ENCODE measurements around the gene NUMA1. TPM values are rescaled to one million over a fixed set of nuclear protein-coding genes. Genes with fewer than 3 reads are reported as not detected.

Gene NUMA1
- total and polyA plus RNA-seq, 9 of the 15 experiments (the other 6 are each of a cell fraction or from before 2014, with no cell fraction given), result 4.1 to 104 (median 51.2) TPM

DNA sequence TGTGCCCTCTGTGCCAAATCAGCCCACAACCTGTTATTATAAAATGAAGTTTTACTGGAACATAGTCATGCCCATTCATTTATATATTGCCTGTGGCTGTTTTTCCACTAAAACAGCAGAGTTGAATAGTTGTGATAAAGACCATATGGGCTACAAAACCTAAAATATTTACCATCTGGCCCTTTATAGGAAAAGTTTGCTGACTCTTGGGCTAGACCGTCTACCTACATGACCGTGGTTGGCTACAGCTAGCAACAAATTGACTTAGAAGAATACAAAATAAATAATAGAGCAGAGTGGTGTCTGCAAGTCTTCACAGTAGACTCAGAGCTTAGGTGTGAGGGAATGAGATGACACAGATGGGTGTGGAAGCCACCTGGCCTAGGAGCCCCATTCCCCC, 92.8 kb downstream of the NUMA1 start (continued):
- TF ChIP-seq, protein P1, sequence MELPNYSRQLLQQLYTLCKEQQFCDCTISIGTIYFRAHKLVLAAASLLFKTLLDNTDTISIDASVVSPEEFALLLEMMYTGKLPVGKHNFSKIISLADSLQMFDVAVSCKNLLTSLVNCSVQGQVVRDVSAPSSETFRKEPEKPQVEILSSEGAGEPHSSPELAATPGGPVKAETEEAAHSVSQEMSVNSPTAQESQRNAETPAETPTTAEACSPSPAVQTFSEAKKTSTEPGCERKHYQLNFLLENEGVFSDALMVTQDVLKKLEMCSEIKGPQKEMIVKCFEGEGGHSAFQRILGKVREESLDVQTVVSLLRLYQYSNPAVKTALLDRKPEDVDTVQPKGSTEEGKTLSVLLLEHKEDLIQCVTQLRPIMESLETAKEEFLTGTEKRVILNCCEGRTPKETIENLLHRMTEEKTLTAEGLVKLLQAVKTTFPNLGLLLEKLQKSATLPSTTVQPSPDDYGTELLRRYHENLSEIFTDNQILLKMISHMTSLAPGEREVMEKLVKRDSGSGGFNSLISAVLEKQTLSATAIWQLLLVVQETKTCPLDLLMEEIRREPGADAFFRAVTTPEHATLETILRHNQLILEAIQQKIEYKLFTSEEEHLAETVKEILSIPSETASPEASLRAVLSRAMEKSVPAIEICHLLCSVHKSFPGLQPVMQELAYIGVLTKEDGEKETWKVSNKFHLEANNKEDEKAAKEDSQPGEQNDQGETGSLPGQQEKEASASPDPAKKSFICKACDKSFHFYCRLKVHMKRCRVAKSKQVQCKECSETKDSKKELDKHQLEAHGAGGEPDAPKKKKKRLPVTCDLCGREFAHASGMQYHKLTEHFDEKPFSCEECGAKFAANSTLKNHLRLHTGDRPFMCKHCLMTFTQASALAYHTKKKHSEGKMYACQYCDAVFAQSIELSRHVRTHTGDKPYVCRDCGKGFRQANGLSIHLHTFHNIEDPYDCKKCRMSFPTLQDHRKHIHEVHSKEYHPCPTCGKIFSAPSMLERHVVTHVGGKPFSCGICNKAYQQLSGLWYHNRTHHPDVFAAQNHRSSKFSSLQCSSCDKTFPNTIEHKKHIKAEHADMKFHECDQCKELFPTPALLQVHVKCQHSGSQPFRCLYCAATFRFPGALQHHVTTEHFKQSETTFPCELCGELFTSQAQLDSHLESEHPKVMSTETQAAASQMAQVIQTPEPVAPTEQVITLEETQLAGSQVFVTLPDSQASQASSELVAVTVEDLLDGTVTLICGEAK (IDR thresholded peaks at IDR 0.05), result no peak
- TF ChIP-seq, protein P1 (CRISPR knock-in tag; IDR thresholded peaks at IDR 0.05), result no peak
- TF ChIP-seq NR2C2 (CRISPR knock-in tag; IDR thresholded peaks at IDR 0.05) (no peak), NR2C2 (tag; IDR thresholded peaks at IDR 0.05) (no peak), SPI1 (IDR thresholded peaks at IDR 0.05; ENCODE audit: borderline replicate concordance, low read depth, low read length) (no peak), ZNF232 (CRISPR knock-in tag; IDR thresholded peaks at IDR 0.05) (no peak), ZNF75A (CRISPR knock-in tag; IDR thresholded peaks at IDR 0.05) (no peak), NUFIP1 (IDR thresholded peaks at IDR 0.05; ENCODE audit: partially characterized antibody) (no peak), EHMT2 (IDR thresholded peaks at IDR 0.05) (no peak), PBX2 (CRISPR knock-in tag; IDR thresholded peaks at IDR 0.05; ENCODE audit: low read depth) (no peak), PBX2 (tag; conservative IDR thresholded peaks at IDR 0.05; ENCODE audit: low read depth) (no peak), ZNF324 (CRISPR knock-in tag; IDR thresholded peaks at IDR 0.05) (no peak)

Measured in K562 (cell line).